Neural progenitor cell (in vitro differentiated cells): ENCODE data around the gene TSPEAR.

Source experiments
- CTCF ChIP-seq: fragments of 200-600 bp; sonication (generic); IDR thresholded peaks from 2 replicates; pipeline ENCODE4 v1.5.1; 2017; ENCODE audit warnings: antibody characterized with exemption, mild to moderate bottlenecking
- EZH2 ChIP-seq: fragments of 200-600 bp; sonication (generic); IDR thresholded peaks from 2 replicates; pipeline ENCODE4 v1.6.1; 2017; ENCODE audit warnings: antibody characterized with exemption, mild to moderate bottlenecking, moderate library complexity

DNA sequence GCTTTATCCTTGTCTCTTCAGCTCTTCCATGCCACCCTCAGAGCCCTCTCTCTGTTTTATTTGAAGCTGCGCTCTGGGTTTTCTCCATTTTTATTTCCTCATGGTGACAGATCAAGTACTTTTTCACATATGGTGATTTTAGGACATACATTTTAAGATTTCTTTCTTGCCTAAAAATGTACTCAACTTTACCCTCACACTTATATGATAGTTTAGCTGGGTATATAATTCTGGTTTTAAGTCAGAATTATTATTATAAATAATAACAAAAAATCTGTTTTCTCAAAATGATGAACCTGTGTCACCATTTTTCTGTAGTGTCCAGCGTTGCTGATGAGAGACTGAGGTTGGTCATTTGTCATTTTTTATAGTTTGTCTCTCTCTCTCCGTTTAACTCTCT lies 130.2 kb downstream of the TSPEAR start:
- TF ChIP-seq CTCF (no peak), EZH2 (no peak)
